8988T (cell line): ENCODE measurements around the gene MIS18BP1.
A peak's percentile ranks its signal among the peaks of the same experiment; 100 is the strongest.
"Not testable (repeated sequence)": the region's sequence is repeated elsewhere in the genome, so short reads cannot be mapped to it uniquely, and the experiment has no call there.

Source experiments
- DNase-seq: peaks from one replicate; pipeline ENCODE4 v3.0.0; 2011

Gene MIS18BP1

DNA sequence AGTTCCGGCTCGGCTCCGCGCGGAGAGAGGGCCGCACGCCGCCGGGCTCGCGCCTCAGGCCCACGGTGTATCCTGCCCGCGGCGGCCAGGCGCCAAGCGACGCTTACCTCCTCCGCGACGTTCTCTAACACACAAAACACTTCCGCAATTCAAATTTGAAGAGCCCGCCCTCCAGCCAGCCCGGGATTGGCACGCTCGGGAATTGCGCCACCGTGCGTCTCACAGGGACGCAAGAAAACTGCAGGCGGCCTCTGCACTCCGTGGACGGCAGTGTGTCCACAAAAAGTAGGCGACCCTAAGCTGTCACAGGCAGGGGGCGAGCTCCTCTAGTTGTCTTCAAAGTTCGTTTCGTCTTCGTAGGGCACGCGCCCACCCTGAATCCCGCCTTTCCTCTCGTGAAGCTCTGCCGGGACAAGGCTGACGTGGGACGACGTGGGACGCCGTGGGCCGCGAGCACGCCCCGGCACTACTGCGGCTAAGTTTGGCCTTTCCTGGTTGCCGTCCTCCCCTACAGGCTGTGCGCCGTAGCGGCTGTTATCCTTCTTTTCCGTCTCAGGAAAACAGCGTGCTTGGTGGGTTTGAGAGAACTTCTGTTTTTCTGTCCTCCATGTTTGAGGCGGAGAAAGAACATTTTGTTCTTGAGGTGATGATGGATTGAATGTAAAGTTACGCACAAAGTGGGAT is at the start of gene MIS18BP1:
Gene MIS18BP1 (minus strand): TSS at position 133 of the 684 bp plus-strand sequence. CDS start 5,916 bp downstream, outside the sequence.
- peak; percentile 57 for DNase-seq

DNA sequence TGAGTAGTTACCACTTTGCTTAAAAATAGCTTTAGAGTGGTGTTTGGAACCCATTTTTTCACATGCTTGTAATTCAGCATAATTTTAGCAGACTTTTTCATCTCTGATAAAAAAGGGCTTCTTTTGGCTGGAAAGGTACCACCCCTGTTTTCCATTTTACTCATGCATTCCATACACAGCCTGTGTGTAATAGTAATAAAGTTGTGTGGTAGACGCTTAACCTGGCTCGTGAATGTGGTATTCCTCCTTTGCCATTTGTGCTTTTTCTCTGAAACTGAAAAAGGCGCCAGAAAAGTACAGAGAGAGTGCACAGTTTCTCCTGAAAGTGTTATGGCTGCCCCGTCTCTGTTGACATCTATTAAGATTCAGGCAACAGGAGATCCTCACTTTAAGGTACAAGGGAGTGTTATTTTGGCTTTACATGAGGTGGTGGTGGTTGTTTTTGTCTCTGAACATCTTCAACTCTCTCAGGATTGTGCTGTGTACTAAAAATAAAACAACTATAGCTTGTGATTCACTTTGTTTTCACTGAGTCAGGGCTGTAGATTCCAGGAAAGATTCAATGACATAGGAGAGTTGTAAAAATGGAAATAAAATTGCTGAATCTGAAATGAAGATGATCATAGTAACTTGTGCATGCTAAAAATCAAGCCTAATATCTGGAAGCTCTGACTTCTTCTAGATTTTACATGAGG is 45.6 kb upstream of the MIS18BP1 start:
- no peak for DNase-seq

DNA sequence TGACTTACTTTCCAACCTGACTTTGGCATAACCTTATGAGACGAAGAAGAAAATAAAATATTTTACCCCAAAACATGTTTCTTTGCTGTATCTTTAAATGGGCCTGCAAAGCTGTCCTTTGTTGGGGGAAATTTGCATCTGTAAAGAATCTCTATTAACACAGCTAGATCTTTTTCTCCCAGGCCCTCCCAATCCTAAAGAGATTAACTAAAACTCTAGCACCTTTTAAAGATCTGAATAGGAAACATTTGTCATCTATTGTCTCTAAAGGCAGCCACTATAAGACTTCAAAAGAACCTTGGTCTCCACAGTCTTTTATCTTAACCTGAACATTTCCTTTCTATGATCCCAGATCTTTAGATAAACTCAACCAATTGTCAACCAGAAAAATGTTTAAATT is 41.8 kb upstream of the MIS18BP1 start:
- not testable (repeated sequence) for DNase-seq

DNA sequence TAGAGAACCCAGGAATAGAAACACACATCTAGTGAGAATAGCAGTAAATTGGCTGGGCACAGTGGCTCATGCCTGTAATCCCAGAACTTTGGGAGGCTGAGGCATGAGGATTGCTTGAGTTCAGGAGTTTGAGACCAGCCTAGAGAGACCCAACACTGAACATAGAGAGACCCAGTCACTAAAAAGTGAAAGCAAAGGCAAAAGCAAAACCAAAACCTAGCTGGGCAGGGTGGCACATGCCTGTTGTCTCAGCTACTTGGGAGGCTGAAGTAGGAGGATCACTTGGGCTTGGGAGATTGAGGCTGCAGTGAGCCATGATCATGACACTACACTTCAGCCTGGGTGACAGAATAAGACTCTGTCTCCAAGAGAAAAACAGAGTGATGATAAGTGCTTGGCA is 37.5 kb upstream of the MIS18BP1 start:
- no peak for DNase-seq

DNA sequence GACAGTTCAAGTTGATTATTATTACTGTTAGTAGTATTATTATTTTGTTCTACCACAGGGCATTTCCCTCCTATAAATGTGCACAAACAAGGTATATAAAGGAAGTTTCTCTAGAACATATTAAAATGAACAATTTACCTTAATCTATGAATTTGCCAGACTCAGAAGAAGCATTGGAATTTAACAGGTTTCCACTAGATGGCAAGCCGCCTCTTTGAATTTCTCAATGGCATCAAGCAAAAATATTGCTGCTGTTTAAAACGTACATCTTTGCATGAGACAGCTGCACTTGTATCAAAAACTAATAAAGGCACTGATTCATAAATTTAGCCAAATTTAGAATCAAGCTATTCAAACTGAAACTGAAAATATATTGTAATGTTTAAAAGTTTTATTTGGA is 34.6 kb upstream of the MIS18BP1 start:
- DNase-seq, result no peak

DNA sequence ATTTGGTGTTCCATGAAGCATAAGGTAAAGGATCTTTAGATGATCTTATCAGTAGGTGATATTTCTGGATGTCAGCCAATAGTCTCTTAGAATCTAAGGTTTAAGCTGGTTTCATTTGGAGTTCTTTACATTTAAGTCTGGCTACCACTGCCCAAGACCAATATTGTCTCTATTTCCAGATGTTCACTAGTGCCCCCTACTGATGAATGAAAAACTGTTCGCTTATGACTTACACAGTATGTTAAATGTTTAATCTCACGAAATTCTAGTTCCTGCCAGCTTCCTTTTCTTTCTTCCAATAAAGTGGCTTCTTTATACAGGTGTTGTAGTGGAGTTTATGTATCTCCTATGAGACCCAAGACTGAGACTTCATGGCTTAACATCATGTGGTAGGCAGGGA is 31.8 kb upstream of the MIS18BP1 start:
- no peak for DNase-seq

DNA sequence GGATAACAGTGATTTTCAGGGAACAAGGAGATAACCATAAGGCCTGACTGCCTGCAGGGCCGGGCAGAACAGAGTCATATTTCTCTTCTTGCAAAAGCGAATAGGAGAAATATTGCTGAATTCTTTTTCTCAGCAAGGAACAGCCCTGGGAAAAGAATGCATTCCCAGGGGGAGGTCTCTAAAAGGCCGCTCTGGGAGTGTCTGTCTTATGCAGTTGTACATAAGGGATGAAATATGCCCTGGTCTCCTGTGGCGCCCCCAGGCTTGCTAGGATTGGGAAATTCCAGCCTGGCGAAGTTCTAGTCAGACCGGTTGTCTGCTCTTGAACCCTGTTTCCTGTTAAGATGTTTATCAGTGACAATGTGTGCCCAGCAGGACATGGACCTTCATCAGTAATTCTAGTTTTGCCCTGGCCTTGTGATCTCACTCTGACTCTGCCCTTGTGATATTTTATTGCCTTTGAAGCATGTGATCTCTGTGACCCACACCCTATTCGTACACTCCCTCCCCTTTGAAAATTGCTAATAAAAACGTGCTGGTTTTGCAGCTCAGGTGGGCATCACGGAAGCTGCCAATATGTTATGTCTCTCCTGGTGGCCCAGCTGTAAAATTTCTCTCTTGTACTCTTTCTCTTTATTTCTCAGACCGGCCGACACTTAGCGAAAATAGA is 28.9 kb upstream of the MIS18BP1 start:
- not testable (repeated sequence) for DNase-seq

DNA sequence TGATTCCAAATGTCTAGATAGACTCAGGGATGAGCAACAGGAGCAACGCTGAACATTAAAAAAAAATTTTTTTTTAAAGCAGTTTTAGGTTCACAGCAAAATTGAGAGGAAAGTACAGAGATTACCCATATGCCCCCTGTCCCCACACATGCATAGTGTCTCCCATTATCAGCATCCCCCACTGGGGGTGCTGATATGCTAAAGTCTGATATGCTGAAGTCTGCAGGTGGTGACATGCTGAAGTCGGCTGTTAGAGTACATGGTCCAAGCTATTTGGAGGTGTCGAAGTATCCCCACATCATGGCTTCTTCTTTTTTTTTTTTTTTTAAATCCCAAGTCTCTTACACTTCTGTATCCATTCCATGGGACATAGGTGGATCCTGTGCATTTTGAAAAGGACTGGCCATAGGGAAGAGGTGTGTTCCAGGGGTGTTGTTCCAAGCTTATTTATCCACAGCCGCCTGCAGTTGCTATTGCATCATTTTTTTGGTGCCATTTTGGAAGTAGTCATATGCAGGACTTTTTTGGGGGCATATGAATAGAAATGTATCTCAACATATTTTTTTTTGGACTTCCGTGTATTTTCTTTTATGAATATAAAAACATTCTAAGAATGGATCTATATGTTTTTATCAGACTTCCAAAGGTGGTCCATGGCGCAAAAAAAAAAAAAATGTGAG is 19.0 kb upstream of the MIS18BP1 start:
- DNase-seq, result no peak

DNA sequence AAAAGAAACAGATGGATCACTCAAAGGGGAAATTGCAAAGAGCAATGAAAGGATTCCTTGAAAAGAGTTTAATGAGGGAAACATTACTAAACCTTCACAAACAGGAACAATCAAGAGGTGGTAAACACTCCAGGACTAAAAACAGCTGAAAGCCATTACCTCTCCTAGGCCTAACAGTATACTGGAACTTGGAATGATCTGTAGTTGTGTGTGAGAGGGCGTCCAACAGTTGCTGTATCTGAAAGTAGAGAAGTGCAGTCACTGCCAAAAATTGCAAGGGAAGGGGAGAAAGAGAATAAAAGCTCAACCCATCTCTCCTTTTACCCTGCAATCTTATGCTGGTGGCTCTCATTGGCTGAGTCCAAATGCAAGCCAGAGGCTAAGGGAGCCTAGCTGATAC is 17.0 kb upstream of the MIS18BP1 start:
- DNase-seq, result no peak

DNA sequence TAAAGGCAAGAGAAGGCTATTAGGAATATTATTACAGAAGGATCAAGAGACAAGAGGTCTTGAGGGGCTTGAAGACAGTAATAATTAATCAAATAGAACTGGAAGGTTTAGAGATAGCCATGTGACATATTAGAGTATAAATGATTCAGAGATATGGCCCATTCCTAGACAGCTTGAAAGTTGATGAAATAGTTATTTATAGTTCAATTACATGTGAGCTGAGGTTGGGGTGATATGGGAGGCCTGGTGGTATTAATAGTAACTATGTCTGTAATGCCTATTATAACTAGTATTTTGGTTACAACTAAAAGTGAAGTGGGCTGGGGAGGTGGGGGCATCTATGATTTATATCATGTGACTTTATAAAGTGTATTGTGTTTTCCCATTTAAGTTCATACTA is 14.1 kb upstream of the MIS18BP1 start:
- no peak for DNase-seq

DNA sequence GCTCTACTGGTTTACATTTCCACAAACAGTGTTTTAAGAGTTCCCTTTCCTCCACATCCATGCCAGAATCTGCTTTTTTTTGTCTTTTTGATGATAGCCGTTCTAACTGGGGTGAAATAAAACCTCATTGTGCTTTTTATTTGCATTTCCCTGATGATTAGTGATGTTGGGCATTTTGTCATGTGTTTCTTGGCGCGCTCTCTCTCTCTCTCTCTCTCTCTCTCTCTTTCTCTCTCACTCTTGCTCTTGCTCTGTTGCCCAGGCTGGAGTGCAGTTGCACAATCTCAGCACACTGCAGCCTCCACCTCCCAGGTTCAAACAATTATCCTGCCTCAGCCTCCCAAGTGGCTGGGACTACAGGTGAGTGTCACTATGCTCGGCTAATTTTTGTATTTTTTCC is 9.6 kb upstream of the MIS18BP1 start:
- DNase-seq, result no peak

DNA sequence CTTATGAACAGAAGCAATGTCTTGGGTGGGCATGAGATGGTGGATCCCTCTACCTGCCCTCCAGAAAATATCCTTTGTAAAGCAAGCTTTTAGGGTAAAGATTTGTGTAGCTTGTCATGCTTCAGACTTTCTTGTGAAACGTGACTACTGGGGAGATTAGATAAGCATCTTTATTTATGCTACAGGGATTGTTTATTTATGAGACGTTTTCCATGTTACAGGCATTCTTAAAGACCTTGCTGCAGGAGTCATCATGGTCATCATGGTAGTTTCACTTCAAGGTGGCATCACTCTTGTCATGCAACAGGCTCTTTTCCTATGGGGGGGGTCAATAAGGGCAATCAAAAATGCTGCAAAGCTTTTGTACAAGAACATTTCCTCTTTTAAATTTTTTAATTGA is 8.2 kb upstream of the MIS18BP1 start:
- DNase-seq, result no peak

DNA sequence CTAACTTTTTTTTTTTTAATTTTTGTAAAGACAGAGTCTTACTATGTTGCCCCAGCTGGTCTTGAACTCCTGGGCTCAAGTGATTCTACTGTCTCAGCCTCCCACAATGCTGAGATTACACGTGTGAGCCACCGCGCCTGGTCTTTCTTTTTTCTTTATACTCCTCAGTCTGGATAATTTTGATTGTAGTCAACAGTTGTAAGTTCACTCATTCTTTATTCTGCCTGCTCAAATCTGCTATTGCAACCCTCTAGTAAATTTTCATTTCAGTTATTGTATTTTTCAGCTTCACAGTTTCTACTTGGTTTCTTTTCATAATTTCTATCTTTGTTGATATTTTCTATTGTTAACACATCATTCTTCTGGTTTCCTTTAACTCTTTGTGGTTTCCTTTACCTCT is 5.8 kb upstream of the MIS18BP1 start:
- DNase-seq, result no peak

DNA sequence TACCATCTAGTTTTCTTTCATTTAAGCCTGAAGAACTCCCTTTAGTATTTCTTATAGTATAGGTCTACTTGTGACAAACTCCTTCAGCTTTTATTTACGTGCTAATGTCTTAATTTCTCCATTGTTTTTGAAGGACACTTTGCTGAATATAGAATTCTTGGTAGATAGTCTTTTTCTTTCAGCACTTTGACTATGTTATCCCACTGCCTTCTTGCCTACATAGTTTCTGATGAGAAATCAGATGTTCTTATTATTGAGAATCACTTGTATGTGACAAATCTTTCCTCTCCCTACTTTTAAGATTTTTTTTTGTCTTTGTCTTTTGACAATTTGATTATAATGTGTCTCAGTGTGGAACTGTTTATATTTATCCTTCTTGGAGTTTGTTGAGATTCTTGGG is 5.1 kb upstream of the MIS18BP1 start:
- DNase-seq, result no peak

DNA sequence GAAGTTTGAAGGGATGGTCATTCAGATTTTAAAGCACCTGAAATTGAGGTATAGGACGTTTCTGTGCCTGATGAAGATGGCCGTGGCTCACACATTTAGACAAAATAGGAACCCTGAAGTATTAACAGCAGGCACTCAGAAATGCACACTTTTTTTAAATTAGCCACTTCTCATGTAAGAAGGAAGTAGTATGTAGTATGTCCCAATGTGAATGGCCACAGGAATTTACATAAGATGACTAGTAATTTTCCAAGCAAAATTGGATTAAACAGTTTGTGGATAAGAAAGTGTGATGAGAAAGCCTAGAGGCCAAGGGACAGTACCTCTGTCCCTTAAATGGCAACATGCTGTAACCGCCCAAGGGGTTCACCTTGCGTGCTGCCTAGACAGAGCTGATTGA is 1.8 kb upstream of the MIS18BP1 start:
- DNase-seq, result no peak

DNA sequence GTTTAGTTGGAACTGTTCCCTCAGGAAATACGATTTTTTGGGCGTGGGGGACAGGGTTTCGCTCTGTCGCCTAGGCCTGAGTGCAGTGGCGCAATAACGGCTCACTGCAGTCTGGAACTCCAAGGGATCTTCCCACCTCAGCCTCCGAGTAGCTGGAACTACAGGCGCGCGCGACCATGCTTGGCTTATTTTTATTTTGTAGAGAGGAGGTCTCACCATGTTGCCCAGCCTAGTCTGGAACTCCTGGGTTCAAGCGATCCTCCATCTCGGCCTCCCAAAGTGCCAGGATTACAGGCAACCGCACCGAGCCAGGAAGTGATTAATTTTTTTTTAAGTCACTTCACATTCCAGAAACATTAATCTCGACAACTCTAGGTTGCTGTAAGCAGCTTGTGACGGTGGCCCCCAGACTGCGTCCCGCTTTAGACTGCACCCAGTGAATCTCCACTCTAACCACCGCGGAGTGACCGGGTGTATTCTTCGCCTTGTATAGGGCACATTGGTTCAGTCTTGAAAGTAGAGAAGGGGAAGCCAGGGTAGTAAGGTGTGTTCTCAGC is 830 bp upstream of the MIS18BP1 start:
- DNase-seq, result no peak

DNA sequence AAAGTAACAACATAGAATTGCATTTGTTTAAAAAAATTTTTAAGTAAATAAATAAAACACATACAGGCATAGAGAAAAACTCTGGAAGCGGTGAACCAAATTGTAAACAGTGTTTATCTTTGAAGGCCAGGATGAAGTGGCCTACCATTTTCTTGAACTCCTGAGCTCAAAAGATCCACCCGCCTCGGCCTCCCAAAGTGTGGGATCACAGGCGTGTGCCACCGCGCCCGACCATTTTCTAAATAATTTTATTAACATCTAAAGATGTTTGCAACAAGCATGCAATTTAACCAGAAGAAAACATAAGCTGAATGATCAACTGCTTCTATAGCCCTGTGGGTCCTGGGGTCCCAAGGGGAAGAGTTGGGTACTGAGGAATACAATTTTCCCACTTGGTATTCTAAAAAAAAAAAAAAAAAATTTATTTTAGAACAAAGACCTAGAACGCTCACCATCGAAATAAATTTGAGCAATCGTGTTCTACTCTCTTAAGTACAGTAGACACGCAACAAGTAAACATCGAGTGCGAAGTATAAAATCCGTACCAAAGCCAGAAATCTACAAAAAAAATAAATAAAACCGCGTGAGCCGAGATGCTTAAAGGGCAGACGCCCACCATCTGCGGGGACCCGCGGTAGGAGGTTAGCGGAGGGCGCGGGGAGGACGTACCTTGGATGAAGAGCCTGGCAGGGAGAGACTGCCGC is 484 bp downstream of the MIS18BP1 start:
- no peak for DNase-seq

DNA sequence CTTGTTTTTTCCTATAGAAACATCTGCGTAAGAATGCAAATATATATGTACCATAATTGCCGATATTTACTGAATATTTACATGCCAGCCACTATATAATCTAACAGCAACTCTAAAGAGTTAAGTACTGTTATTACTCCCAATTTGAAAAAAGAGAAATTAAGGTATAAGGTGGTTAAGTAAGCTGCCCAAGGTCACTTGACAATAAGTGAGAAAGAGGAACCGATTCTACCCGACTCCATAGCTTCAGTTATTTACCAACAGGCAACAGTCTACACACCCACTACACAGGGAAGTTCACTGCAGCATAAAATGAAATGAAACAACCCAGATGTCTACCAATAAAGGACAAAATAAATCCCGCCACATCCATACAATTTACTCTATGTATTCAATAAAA is 1.1 kb downstream of the MIS18BP1 start:
- no peak for DNase-seq

DNA sequence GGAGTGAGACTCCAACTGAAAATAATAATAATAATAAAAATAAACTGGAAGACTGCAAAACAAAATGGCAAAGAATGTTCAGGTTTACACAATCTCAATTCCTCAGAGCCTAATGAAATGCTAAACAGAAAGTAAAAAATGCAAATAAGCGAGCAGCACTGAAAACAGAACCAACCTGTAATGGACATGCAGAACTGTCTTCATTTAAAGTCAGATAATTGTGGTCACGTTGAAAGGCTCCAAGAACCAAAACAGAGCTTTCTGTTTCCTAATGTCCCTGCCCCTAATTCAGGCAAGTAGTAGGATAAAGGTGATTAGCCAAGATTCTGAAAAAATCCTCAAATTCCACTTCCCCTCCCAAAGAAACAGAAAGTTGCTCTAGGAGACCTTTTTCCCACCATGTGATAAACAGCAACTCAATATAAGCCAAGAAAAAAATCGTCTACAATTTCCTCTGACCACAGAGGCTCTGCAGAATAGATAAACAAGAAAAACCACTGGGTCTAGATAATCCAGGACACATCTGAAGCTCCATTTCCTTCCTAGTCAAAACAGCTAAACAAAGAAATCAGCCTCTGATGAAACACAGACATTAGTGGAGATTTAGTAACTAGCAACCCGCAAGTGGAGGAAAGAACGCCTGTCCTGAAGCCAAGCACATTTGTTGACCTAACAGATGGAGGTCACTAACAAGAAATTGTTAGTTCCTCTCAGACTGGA is 3.0 kb downstream of the MIS18BP1 start:
- DNase-seq, result no peak

DNA sequence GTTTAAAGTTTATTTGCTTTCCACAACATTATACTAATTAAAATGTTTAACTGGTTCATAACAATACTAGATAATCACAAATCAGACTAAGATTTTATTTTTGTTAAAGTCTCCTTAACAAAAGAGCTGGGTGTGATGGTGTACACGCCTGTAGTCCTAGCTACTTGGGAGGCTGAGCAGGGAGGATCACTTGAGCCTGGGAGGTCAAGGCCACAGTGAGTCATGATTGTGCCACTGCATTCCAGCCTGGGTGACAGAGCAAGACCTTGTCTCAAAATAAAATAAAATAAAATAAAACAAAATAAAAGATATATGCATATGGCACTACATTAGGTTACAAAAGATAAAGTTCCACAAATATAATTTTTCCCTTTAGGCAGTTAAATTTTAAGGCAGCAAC is 5.6 kb downstream of the MIS18BP1 start:
- DNase-seq, result no peak

DNA sequence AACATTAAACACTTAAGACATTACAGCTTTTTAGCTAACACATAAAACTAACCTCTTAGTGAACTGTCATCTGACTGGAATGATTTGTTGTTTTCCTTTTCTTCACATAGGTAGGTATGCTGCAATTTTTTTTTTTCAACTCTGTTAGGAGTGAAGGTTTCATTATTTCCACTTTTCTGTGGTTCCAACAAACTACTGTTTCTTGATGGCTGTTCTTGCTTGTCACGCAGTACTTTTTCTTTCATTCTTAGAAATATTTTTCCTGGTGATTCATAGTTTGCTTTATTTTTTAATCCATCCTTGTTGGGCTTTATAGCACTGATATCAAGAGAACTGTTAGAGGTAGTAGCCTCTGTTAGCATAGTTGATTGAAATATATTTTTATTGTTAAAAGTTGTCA is 6.3 kb downstream of the MIS18BP1 start:
- no peak for DNase-seq

DNA sequence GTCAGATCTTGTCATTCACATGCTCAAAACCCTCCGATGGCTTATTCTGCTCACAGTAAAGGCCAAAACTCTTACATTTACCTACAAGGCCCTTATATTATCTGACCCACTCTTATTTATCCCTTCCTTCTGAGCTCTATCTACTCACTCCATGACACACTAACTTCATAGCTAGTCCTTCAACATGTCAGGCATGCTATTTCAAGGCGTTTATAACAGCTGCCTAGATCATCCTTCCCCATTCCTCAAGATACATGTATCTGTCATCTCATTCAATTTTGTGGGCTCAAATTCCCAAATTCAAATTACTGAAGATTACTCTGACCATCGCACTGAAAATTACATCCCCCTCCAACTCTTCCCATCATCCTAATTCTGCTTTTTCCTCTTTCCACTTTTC is 6.9 kb downstream of the MIS18BP1 start:
- DNase-seq, result no peak
